Mesenchymal stem cell (in vitro differentiated cells and primary cell): ENCODE measurements around the gene PDGFA.

Experiments used
- DNase-seq: peaks from one replicate; pipeline ENCODE4 v3.0.0-alpha.2; 2013
- H2AFZ ChIP-seq: one replicate; pipeline ENCODE4 v1.6.1; 2013; ENCODE audit warnings: low read depth, mild to moderate bottlenecking, control low read depth, inconsistent platforms, low read length, moderate library complexity
- H2AK5ac ChIP-seq: 2 replicates; pipeline ENCODE4 v1.6.1; 2013; ENCODE audit warnings: low read length, moderate library complexity, mild to moderate bottlenecking, inconsistent platforms; ENCODE audit not compliant: severe bottlenecking
- H2BK120ac ChIP-seq: one replicate; pipeline ENCODE4 v1.6.1; 2013; ENCODE audit warnings: low read depth, mild to moderate bottlenecking, inconsistent platforms, low read length, moderate library complexity
- H2BK12ac ChIP-seq, 2 experiments: one replicate each; pipeline ENCODE4 v1.6.1; 2013; ENCODE audit warnings: inconsistent platforms in 2 of 2, low read length in 2 of 2, mild to moderate bottlenecking in 2 of 2, moderate library complexity in 2 of 2, control low read depth in 1 of 2
- H2BK15ac ChIP-seq: one replicate; pipeline ENCODE4 v1.6.1; 2013; ENCODE audit warnings: mild to moderate bottlenecking, low read depth, inconsistent platforms; ENCODE audit not compliant: poor library complexity, severe bottlenecking
- H2BK5ac ChIP-seq: 2 replicates; pipeline ENCODE4 v1.6.1; 2013; ENCODE audit warnings: low read depth, mild to moderate bottlenecking, low read length, control low read depth, inconsistent platforms; ENCODE audit not compliant: poor library complexity, severe bottlenecking
- H3K14ac ChIP-seq, 2 experiments: one replicate each; pipeline ENCODE4 v1.6.1; 2013; ENCODE audit warnings: inconsistent platforms in 2 of 2, low read length in 2 of 2, control low read depth in 1 of 2, mild to moderate bottlenecking in 1 of 2, moderate library complexity in 1 of 2
- H3K18ac ChIP-seq, 2 experiments: one replicate each; pipeline ENCODE4 v1.6.1; 2013; ENCODE audit warnings: inconsistent platforms in 2 of 2, low read length in 2 of 2, control low read depth in 1 of 2, low read depth in 1 of 2, mild to moderate bottlenecking in 1 of 2
- H3K23ac ChIP-seq, 2 experiments: one replicate each; pipeline ENCODE4 v1.6.1; 2013; ENCODE audit warnings: inconsistent platforms in 2 of 2, low read length in 2 of 2, mild to moderate bottlenecking in 2 of 2, moderate library complexity in 2 of 2, control low read depth in 1 of 2
- H3K27ac ChIP-seq: 2 replicates; pipeline ENCODE4 v1.5.1; 2013; ENCODE audit warnings: mild to moderate bottlenecking, moderate library complexity, low read length, control low read depth, inconsistent platforms; ENCODE audit not compliant: poor library complexity, severe bottlenecking
- H3K27me3 ChIP-seq, 2 experiments: 2 replicates each; pipeline versions ENCODE4 v1.6.1 to v1.7.0; 2013; ENCODE audit warnings: low read length in 2 of 2, mild to moderate bottlenecking in 2 of 2, moderate library complexity in 2 of 2, control low read depth in 1 of 2, inconsistent platforms in 1 of 2; ENCODE audit not compliant: control insufficient read depth in 1 of 2, insufficient read depth in 1 of 2
- H3K36me3 ChIP-seq, 2 experiments: 2 replicates each; pipeline versions ENCODE4 v1.6.1 to v1.7.0; 2013; ENCODE audit warnings: low read length in 2 of 2, control low read depth in 1 of 2, inconsistent platforms in 1 of 2, low read depth in 1 of 2, mild to moderate bottlenecking in 1 of 2; ENCODE audit not compliant: insufficient read depth in 2 of 2, control insufficient read depth in 1 of 2
- H3K4ac ChIP-seq, 2 experiments: one replicate each; pipeline ENCODE4 v1.6.1; 2013; ENCODE audit warnings: inconsistent platforms in 2 of 2, low read length in 2 of 2, mild to moderate bottlenecking in 2 of 2, moderate library complexity in 2 of 2, control low read depth in 1 of 2, low read depth in 1 of 2
- H3K4me1 ChIP-seq: 2 replicates; pipeline ENCODE4 v1.6.1; 2013; ENCODE audit warnings: low read depth, low read length, control low read depth; ENCODE audit not compliant: control insufficient read depth, insufficient read depth
- H3K4me2 ChIP-seq: 2 replicates; pipeline ENCODE4 v1.6.1; 2013; ENCODE audit warnings: low read length, mild to moderate bottlenecking, inconsistent platforms; ENCODE audit not compliant: poor library complexity, severe bottlenecking
- H3K4me3 ChIP-seq, 2 experiments: 2 replicates each; pipeline versions ENCODE4 v1.5.1 to v1.7.0; 2013; ENCODE audit warnings: low read length in 2 of 2, mild to moderate bottlenecking in 2 of 2, control low read depth in 1 of 2, low read depth in 1 of 2; ENCODE audit not compliant: insufficient read depth in 1 of 2
- H3K79me1 ChIP-seq: replicated peaks from 2 replicates; pipeline ENCODE4 v1.6.1; 2013; ENCODE audit warnings: mild to moderate bottlenecking, control low read depth, low read length, inconsistent platforms; ENCODE audit not compliant: poor library complexity, severe bottlenecking
- H3K9ac ChIP-seq: 2 replicates; pipeline ENCODE4 v1.7.0; 2013; ENCODE audit warnings: mild to moderate bottlenecking, low read length, moderate library complexity
- H3K9me3 ChIP-seq: 2 replicates; pipeline ENCODE4 v1.7.0; 2013; ENCODE audit warnings: mild to moderate bottlenecking, low read length; ENCODE audit not compliant: control insufficient read depth
- H4K8ac ChIP-seq: one replicate; pipeline ENCODE4 v1.6.1; 2013; ENCODE audit warnings: inconsistent platforms, mild to moderate bottlenecking, low read length, moderate library complexity
- H4K91ac ChIP-seq: one replicate; pipeline ENCODE4 v1.6.1; 2013; ENCODE audit warnings: mild to moderate bottlenecking, low read length, inconsistent platforms
- WGBS: methylation state at CpG from one replicate; pipeline ENCODE4 v1.1.7; 2013; ENCODE audit warnings: mixed read lengths; 5-methylcytosine and 5-hydroxymethylcytosine counted together

Gene PDGFA

GRCh38 chr7:517774-518629, 1.6 kb downstream of the PDGFA start:
- H2AFZ ChIP-seq = no peak overlapping the region
- H2AK5ac ChIP-seq = no peak overlapping the region
- no peak overlapping the region for H3K14ac ChIP-seq
- H4K91ac ChIP-seq = no peak overlapping the region
- H3K18ac ChIP-seq = peak overlapping the region; percentile 44 to 45
- H4K8ac ChIP-seq = no peak overlapping the region
- peak overlapping the region; percentile 64 for H3K9ac ChIP-seq
- peak overlapping the region; percentile 70 to 71 for H3K4me3 ChIP-seq
- DNase-seq = peak; percentile 77
- H3K36me3 ChIP-seq = peaks cover 0 to 9% of the 10 kb centered on the region in 2 experiments
- H3K9me3 ChIP-seq = no peaks in the 10 kb centered on the region
- 1% methylated on average over 41 of the region's 70 CpGs for WGBS
- H2BK120ac ChIP-seq = peak overlapping the region; percentile 94
- H3K4me1 ChIP-seq = peaks cover 62% of the 10 kb centered on the region
- peak overlapping the region; percentile 94 for H3K4me2 ChIP-seq
- H2BK15ac ChIP-seq = no peak overlapping the region
- no peak overlapping the region for H2BK5ac ChIP-seq
- H2BK12ac ChIP-seq = no peak overlapping the region
- peaks cover 19% of the 10 kb centered on the region for H3K79me1 ChIP-seq
- H3K27me3 ChIP-seq = peaks cover 20 to 26% of the 10 kb centered on the region in 2 experiments
- H3K4ac ChIP-seq = no peak overlapping the region
- H3K23ac ChIP-seq = no peak overlapping the region
- no peak overlapping the region for H3K27ac ChIP-seq

- Histone ChIP-seq H3K4me1 (peaks cover 56% of the 10 kb centered on the region), H2BK12ac (peak overlapping the region; percentile 11 to 60), H3K27ac (no peak overlapping the region), H2AFZ (peak overlapping the region; percentile 32), H2BK120ac (peak overlapping the region; percentile 94), H4K91ac (peak overlapping the region; percentile 48), H3K27me3 (peaks cover 13 to 14% of the 10 kb centered on the region in 2 experiments), H3K79me1 (peaks cover 29% of the 10 kb centered on the region), H3K9ac (peak overlapping the region; percentile 54), H3K4me3 (peak overlapping the region; percentile 66 to 70), H3K4ac (peak overlapping the region; percentile 51 to 70), H3K14ac (no peak overlapping the region), H3K23ac (peak overlapping the region in 1 of 2 experiments; percentile 61), H2BK5ac (no peak overlapping the region), H4K8ac (peak overlapping the region; percentile 77), H3K18ac (peak overlapping the region; percentile 45 to 80), H2BK15ac (peak overlapping the region; percentile 69), H2AK5ac (no peak overlapping the region), H3K36me3 (peaks cover 0 to 19% of the 10 kb centered on the region in 2 experiments), H3K9me3 (no peaks in the 10 kb centered on the region), H3K4me2 (peak overlapping the region; percentile 94)
- 1% methylated on average over 70 of the region's 83 CpGs for WGBS
- peak; percentile 88 for DNase-seq
Observed at GRCh38 chr7:516606-517456, 2.8 kb downstream of the PDGFA start.

- H3K14ac ChIP-seq = no peak overlapping the region
- H2BK12ac ChIP-seq = no peak overlapping the region
- H3K18ac ChIP-seq = no peak overlapping the region
- no peak overlapping the region for H3K27ac ChIP-seq
- H2BK5ac ChIP-seq = no peak overlapping the region
- H3K9me3 ChIP-seq = no peaks in the 10 kb centered on the region
- no peak overlapping the region for H2BK15ac ChIP-seq
- H4K8ac ChIP-seq = peak overlapping the region; percentile 23
- no peak overlapping the region for H3K9ac ChIP-seq
- H3K4ac ChIP-seq = no peak overlapping the region
- peaks cover 50% of the 10 kb centered on the region for H3K4me1 ChIP-seq
- peaks cover 30% of the 10 kb centered on the region for H3K79me1 ChIP-seq
- H4K91ac ChIP-seq = no peak overlapping the region
- H2BK120ac ChIP-seq = no peak overlapping the region
- peak; percentile 61 for DNase-seq
- no peak overlapping the region for H3K23ac ChIP-seq
- WGBS = 16% methylated on average over 13 of the region's 13 CpGs
- no peak overlapping the region for H3K4me3 ChIP-seq
- H2AFZ ChIP-seq = no peak overlapping the region
- H2AK5ac ChIP-seq = no peak overlapping the region
- peaks cover 0 to 25% of the 10 kb centered on the region in 2 experiments for H3K36me3 ChIP-seq
- H3K27me3 ChIP-seq = peaks cover 8% of the 10 kb centered on the region in 2 experiments
- peak overlapping the region; percentile 94 for H3K4me2 ChIP-seq
Observed at GRCh38 chr7:516216-516605, 3.4 kb downstream of the PDGFA start.

GRCh38 chr7:515628-516027, 4.0 kb downstream of the PDGFA start:
- H3K27ac ChIP-seq = no peak overlapping the region
- peaks cover 2 to 3% of the 10 kb centered on the region in 2 experiments for H3K27me3 ChIP-seq
- H3K14ac ChIP-seq = no peak overlapping the region
- no peak overlapping the region for H3K4me3 ChIP-seq
- no peaks in the 10 kb centered on the region for H3K9me3 ChIP-seq
- H3K36me3 ChIP-seq = peaks cover 0 to 31% of the 10 kb centered on the region in 2 experiments
- H3K23ac ChIP-seq = no peak overlapping the region
- H4K91ac ChIP-seq = no peak overlapping the region
- H2BK12ac ChIP-seq = peak overlapping the region in 1 of 2 experiments; percentile 32
- H4K8ac ChIP-seq = no peak overlapping the region
- H2AK5ac ChIP-seq = no peak overlapping the region
- H3K4me2 ChIP-seq = no peak overlapping the region
- no peak overlapping the region for H2AFZ ChIP-seq
- peaks cover 30% of the 10 kb centered on the region for H3K79me1 ChIP-seq
- H3K9ac ChIP-seq = no peak overlapping the region
- 42% methylated on average over 10 of the region's 10 CpGs for WGBS
- peak overlapping the region in 1 of 2 experiments; percentile 30 for H3K4ac ChIP-seq
- no peak overlapping the region for H2BK15ac ChIP-seq
- H3K18ac ChIP-seq = no peak overlapping the region
- no peak overlapping the region for H2BK120ac ChIP-seq
- peaks cover 44% of the 10 kb centered on the region for H3K4me1 ChIP-seq
- no peak overlapping the region for H2BK5ac ChIP-seq
- DNase-seq = no peak
